IMR-90 (cell line): ENCODE data around the gene DNAJC30. TPM values are rescaled to one million over a fixed set of nuclear protein-coding genes. Genes with fewer than 3 reads are reported as not detected.

ENCODE experiments used
- ATAC-seq: fragments of 200-7000 bp; cut with Tn5 transposase; 2 replicates; pipeline ENCODE4 v1.9.1; 2020; ENCODE audit warnings: low read depth, mild to moderate bottlenecking, moderate library complexity
- BruUV-seq: library from RNA; stranded (reverse); fragments of 400-500 nt; replicated peaks from 2 replicates; lab custom pipeline; 2021; lab: Mats Ljungman, UMichigan
- CTCF ChIA-PET: fragments of 300-600 bp; formaldehyde crosslinking; extraction: SDS; loops from one replicate; lab custom pipeline; 2021; ENCODE audit warnings: antibody characterized with exemption; lab: Yijun Ruan, JAX
- POLR2A ChIA-PET: fragments of 300-600 bp; sonication (Branson Sonifier 250); formaldehyde crosslinking; loops from one replicate; lab custom pipeline; 2022; ENCODE audit warnings: antibody characterized with exemption; ENCODE audit not compliant: unreplicated experiment; lab: Charles Lee
- DNase-seq: peaks from one replicate; pipeline ENCODE4 v3.0.0; 2013
- H2AFZ ChIP-seq: replicated peaks from 2 replicates; pipeline ENCODE3; 2013; ENCODE audit warnings: low read length, mild to moderate bottlenecking; ENCODE audit not compliant: poor library complexity
- H2AK5ac ChIP-seq: 2 replicates; pipeline ENCODE4 v1.6.1; 2013; ENCODE audit warnings: low read depth, low read length, inconsistent platforms
- H2AK9ac ChIP-seq: replicated peaks from 2 replicates; pipeline ENCODE3; 2013; ENCODE audit warnings: mild to moderate bottlenecking, low read depth, low read length, moderate library complexity; ENCODE audit not compliant: poor library complexity
- H2BK120ac ChIP-seq: 2 replicates; pipeline ENCODE4 v1.6.1; 2013; ENCODE audit warnings: low read depth, low read length, inconsistent platforms
- H2BK15ac ChIP-seq: 3 replicates; pipeline ENCODE4 v1.6.1; 2013; ENCODE audit warnings: low read depth, low read length, inconsistent platforms
- H2BK20ac ChIP-seq: 2 replicates; pipeline ENCODE4 v1.6.1; 2013; ENCODE audit warnings: low read depth, mild to moderate bottlenecking, inconsistent platforms, low read length, moderate library complexity
- H2BK5ac ChIP-seq: 2 replicates; pipeline ENCODE4 v1.6.1; 2013; ENCODE audit warnings: mild to moderate bottlenecking, low read depth, low read length, inconsistent platforms; ENCODE audit not compliant: poor library complexity, severe bottlenecking
- H3K14ac ChIP-seq: replicated peaks from 2 replicates; pipeline ENCODE4 v1.6.1; 2013; ENCODE audit warnings: low read depth, low read length, inconsistent platforms
- H3K18ac ChIP-seq: 2 replicates; pipeline ENCODE4 v1.6.1; 2013; ENCODE audit warnings: low read depth, low read length, control low read depth
- H3K23ac ChIP-seq: 2 replicates; pipeline ENCODE4 v1.6.1; 2013; ENCODE audit warnings: low read depth, low read length, inconsistent platforms
- H3K27ac ChIP-seq: 2 replicates; pipeline ENCODE4 v1.5.1; 2013; ENCODE audit warnings: mild to moderate bottlenecking, control low read depth, low read length; ENCODE audit not compliant: insufficient read depth
- H3K27me3 ChIP-seq: 2 replicates; pipeline ENCODE4 v1.6.1; 2013; ENCODE audit warnings: low read length; ENCODE audit not compliant: control insufficient read depth, insufficient read depth
- H3K36me3 ChIP-seq: 2 replicates; pipeline ENCODE4 v1.6.1; 2013; ENCODE audit warnings: low read length, mixed read lengths; ENCODE audit not compliant: control insufficient read depth, insufficient read depth
- H3K4ac ChIP-seq: 2 replicates; pipeline ENCODE4 v1.6.1; 2013; ENCODE audit warnings: low read depth, low read length, inconsistent platforms
- H3K4me1 ChIP-seq: 2 replicates; pipeline ENCODE4 v1.6.1; 2013; ENCODE audit warnings: low read length, mixed read lengths; ENCODE audit not compliant: control insufficient read depth, insufficient read depth
- H3K4me2 ChIP-seq: 2 replicates; pipeline ENCODE4 v1.6.1; 2013; ENCODE audit warnings: low read depth, mild to moderate bottlenecking, control low read depth, low read length, moderate library complexity
- H3K4me3 ChIP-seq: 2 replicates; pipeline ENCODE4 v1.5.1; 2013; ENCODE audit warnings: low read depth, mild to moderate bottlenecking, control low read depth, low read length, moderate library complexity; ENCODE audit not compliant: insufficient read depth
- H3K56ac ChIP-seq: 2 replicates; pipeline ENCODE4 v1.6.1; 2013; ENCODE audit warnings: low read length, inconsistent platforms; ENCODE audit not compliant: insufficient read depth; ENCODE audit errors: extremely low read depth
- H3K79me1 ChIP-seq, 2 experiments: 2 replicates each; pipeline ENCODE4 v1.6.1; 2013; ENCODE audit warnings: low read length in 2 of 2, inconsistent platforms in 1 of 2, low read depth in 1 of 2
- H3K9ac ChIP-seq: 2 replicates; pipeline ENCODE4 v1.6.1; 2013; ENCODE audit warnings: low read depth, low read length, control low read depth
- H3K9me1 ChIP-seq: 2 replicates; pipeline ENCODE4 v1.6.1; 2013; ENCODE audit warnings: low read length, inconsistent platforms; ENCODE audit not compliant: insufficient read depth
- H3K9me3 ChIP-seq: 2 replicates; pipeline ENCODE4 v1.6.1; 2013; ENCODE audit warnings: low read length; ENCODE audit not compliant: control insufficient read depth, insufficient read depth
- H4K20me1 ChIP-seq: 2 replicates; pipeline ENCODE4 v1.6.1; 2013; ENCODE audit warnings: low read length, inconsistent platforms; ENCODE audit not compliant: insufficient read depth
- H4K5ac ChIP-seq: 2 replicates; pipeline ENCODE4 v1.6.1; 2013; ENCODE audit warnings: mild to moderate bottlenecking, low read depth, low read length, control low read depth
- H4K8ac ChIP-seq, 2 experiments: 2 replicates each; pipeline ENCODE4 v1.6.1; 2013; ENCODE audit warnings: low read depth in 2 of 2, low read length in 2 of 2, control low read depth in 1 of 2, inconsistent platforms in 1 of 2
- H4K91ac ChIP-seq: 2 replicates; pipeline ENCODE4 v1.6.1; 2013; ENCODE audit warnings: low read depth, low read length, inconsistent platforms; ENCODE audit not compliant: insufficient read depth
- BHLHE40 ChIP-seq: fragments of 150-350 bp; IDR thresholded peaks from 2 replicates; pipeline ENCODE4 v1.6.1; 2016; ENCODE audit warnings: mild to moderate bottlenecking, low read depth, low read length
- CEBPB ChIP-seq: IDR thresholded peaks from 2 replicates; pipeline ENCODE4 v1.6.1; 2012; ENCODE audit warnings: low read depth, low read length, improper control_type of control experiment
- CHD1 ChIP-seq: IDR thresholded peaks from 2 replicates; pipeline ENCODE4 v1.6.1; 2012; ENCODE audit warnings: low read depth, low read length, improper control_type of control experiment
- ELK1 ChIP-seq: fragments of 150-350 bp; IDR thresholded peaks from 2 replicates; pipeline ENCODE4 v1.6.1; 2016; ENCODE audit warnings: low read depth, mild to moderate bottlenecking, low read length, moderate library complexity, borderline replicate concordance
- FOS ChIP-seq: fragments of 150-350 bp; IDR thresholded peaks from 2 replicates; pipeline ENCODE4 v1.6.1; 2016; ENCODE audit warnings: low read depth, low read length
- MAFK ChIP-seq: IDR thresholded peaks from 2 replicates; pipeline ENCODE4 v1.6.1; 2012; ENCODE audit warnings: low read depth, low read length, improper control_type of control experiment
- MAZ ChIP-seq: IDR thresholded peaks from 2 replicates; pipeline ENCODE4 v1.6.1; 2012; ENCODE audit warnings: low read depth, mild to moderate bottlenecking, low read length, improper control_type of control experiment, moderate library complexity, borderline replicate concordance
- MXI1 ChIP-seq: IDR thresholded peaks from 2 replicates; pipeline ENCODE4 v1.6.1; 2012; ENCODE audit warnings: low read depth, mild to moderate bottlenecking, low read length, moderate library complexity, borderline replicate concordance
- NFE2L2 ChIP-seq: fragments of 150-350 bp; IDR thresholded peaks from 2 replicates; pipeline ENCODE4 v1.6.1; 2016; ENCODE audit warnings: low read depth, mild to moderate bottlenecking, low read length
- POLR2A ChIP-seq: IDR thresholded peaks from 2 replicates; pipeline ENCODE4 v1.6.1; 2012; ENCODE audit warnings: mild to moderate bottlenecking, low read depth, low read length
- RAD21 ChIP-seq: IDR thresholded peaks from 2 replicates; pipeline ENCODE4 v1.6.1; 2012; ENCODE audit warnings: low read length, improper control_type of control experiment
- RCOR1 ChIP-seq: IDR thresholded peaks from 2 replicates; pipeline ENCODE4 v1.6.1; 2012; ENCODE audit warnings: mild to moderate bottlenecking, low read length, improper control_type of control experiment; ENCODE audit not compliant: insufficient replicate concordance
- RFX5 ChIP-seq: IDR thresholded peaks from 2 replicates; pipeline ENCODE4 v1.8.0; 2012; ENCODE audit warnings: low read depth, mild to moderate bottlenecking, low read length, moderate library complexity
- SMC3 ChIP-seq: fragments of 150-350 bp; IDR thresholded peaks from 2 replicates; pipeline ENCODE4 v1.6.1; 2016; ENCODE audit warnings: low read depth, mild to moderate bottlenecking, antibody characterized with exemption, low read length, moderate library complexity
- USF2 ChIP-seq: fragments of 150-350 bp; IDR thresholded peaks from 2 replicates; pipeline ENCODE4 v1.6.1; 2017; ENCODE audit warnings: mild to moderate bottlenecking, antibody characterized with exemption, low read length, low read depth
- WGBS, 2 experiments: methylation state at CpG; one replicate each; pipeline versions ENCODE4 v1.1.5 to v1.1.7; 2013; ENCODE audit warnings: missing lambda C conversion rate in 2 of 2; ENCODE audit not compliant: insufficient read length in 1 of 2; ENCODE audit errors: extremely low coverage in 2 of 2; 5-methylcytosine and 5-hydroxymethylcytosine counted together
- dilution Hi-C: fragments of 300-500 bp; cut with HindIII; formaldehyde crosslinking; loops from one replicate; pipeline ENCODE4 v1.14.3; 2018; ENCODE audit warnings: low sequenced_read_pairs; ENCODE audit not compliant: unreplicated experiment
- in situ Hi-C: fragments of 300-500 bp; cut with MboI; formaldehyde crosslinking; loops from 3 replicates; pipeline ENCODE4 v1.14.3; 2019; ENCODE audit warnings: low sequenced_read_pairs, inconsistent platforms, mixed read lengths
- intact Hi-C: fragments of 100-400 bp; cut with micrococcal nuclease; formaldehyde crosslinking; loops from 2 replicates; pipeline ENCODE4 v1.10.0; 2022
- polyA plus RNA-seq, 3 experiments: library from polyadenylated mRNA; depleted of rRNA; stranded (reverse); fragments of >200 nt; gene quantifications; 2 replicates each; pipeline ENCODE4 v1.2.3, GENCODE V29; 2012; ENCODE audit warnings: low replicate concordance in 1 of 3
- total RNA-seq: library from RNA; depleted of rRNA; stranded (reverse); fragments of >200 nt; gene quantifications from 2 replicates; pipeline ENCODE4 v1.2.3, GENCODE V29; 2012

The DNAJC30 gene
- total and polyA plus RNA-seq, 2 of the 4 experiments (the other 2 are of a cell fraction) = 1.6 to 9.0 TPM

- no peak overlapping the region for H3K4ac ChIP-seq
- no peaks in the 10 kb centered on the region for H4K20me1 ChIP-seq
- no peak overlapping the region for H2BK5ac ChIP-seq
- WGBS, 2 experiments = no CpG with 5 or more reads among the region's 3 CpGs
- no peak overlapping the region for H4K8ac ChIP-seq
- TF ChIP-seq MAZ (no peak), MAFK (no peak), MXI1 (no peak), POLR2A (no peak), CEBPB (no peak), FOS (no peak), RAD21 (no peak), CHD1 (no peak), ELK1 (no peak), RCOR1 (no peak), RFX5 (no peak), NFE2L2 (no peak), USF2 (no peak), BHLHE40 (no peak), SMC3 (no peak)
- H3K18ac ChIP-seq = no peak overlapping the region
- no peak overlapping the region for H2AK5ac ChIP-seq
- H3K9me1 ChIP-seq = no peaks in the 10 kb centered on the region
- in situ Hi-C loops = no loop called here
- peaks cover 4% of the 10 kb centered on the region; the same call in 1 of the 2 replicates for H3K4me1 ChIP-seq
- no peaks in the 10 kb centered on the region for H3K36me3 ChIP-seq
- H3K56ac ChIP-seq = no peak overlapping the region
- dilution Hi-C loops = no loop called here
- DNase-seq = no peak
- no TSS peak for BruUV-seq
- no peak overlapping the region for H4K5ac ChIP-seq
- no peak overlapping the region for H4K91ac ChIP-seq
- H3K27me3 ChIP-seq = peaks cover 15% of the 10 kb centered on the region
- H3K14ac ChIP-seq = no peak overlapping the region
- intact Hi-C loops = no loop called here
- peaks cover 4% of the 10 kb centered on the region for H3K9me3 ChIP-seq
- ChIA-PET POLR2A (no interaction called here), CTCF (no interaction called here)
- no peak overlapping the region for H3K9ac ChIP-seq
- no peak overlapping the region for H3K27ac ChIP-seq
- no peaks in the 10 kb centered on the region for H3K79me1 ChIP-seq
- no peak for ATAC-seq
- no peak overlapping the region for H3K4me2 ChIP-seq
- H2AK9ac ChIP-seq = no peak overlapping the region
- no peak overlapping the region for H2AFZ ChIP-seq
- no peak overlapping the region for H2BK20ac ChIP-seq
- H3K4me3 ChIP-seq = no peak overlapping the region
- H2BK15ac ChIP-seq = no peak overlapping the region
- H3K23ac ChIP-seq = no peak overlapping the region
- H2BK120ac ChIP-seq = no peak overlapping the region
These were observed 44.3 kb downstream of the DNAJC30 start for GRCh38 chr7:73638911-73639310.
